Amniotic epithelial cell (primary cell): ENCODE results near the gene FSTL4.

Source experiments
- DNase-seq: peaks from one replicate; pipeline ENCODE4 v3.0.0-alpha.2; 2010; ENCODE audit warnings: low read depth

FSTL4 gene

GRCh38 chr5:133260715-133261114, 351.6 kb downstream of the FSTL4 start:
- no peak for DNase-seq

GRCh38 chr5:133259199-133259997, 352.9 kb downstream of the FSTL4 start:
- DNase-seq, result no peak

GRCh38 chr5:133257977-133258376, 354.4 kb downstream of the FSTL4 start:
- DNase-seq, result no peak

GRCh38 chr5:133256276-133256675, 356.1 kb downstream of the FSTL4 start:
- DNase-seq, result no peak

GRCh38 chr5:133254803-133255202, 357.5 kb downstream of the FSTL4 start:
- no peak for DNase-seq

GRCh38 chr5:133253671-133254070, 358.7 kb downstream of the FSTL4 start:
- no peak for DNase-seq

- DNase-seq, result no peak
Measured at GRCh38 chr5:133253070-133253469, 359.3 kb downstream of the FSTL4 start.

GRCh38 chr5:133252133-133252480, 360.2 kb downstream of the FSTL4 start:
- DNase-seq, result no peak

GRCh38 chr5:133251296-133252132, 360.8 kb downstream of the FSTL4 start:
- DNase-seq, result no peak

- DNase-seq, result no peak
Measured at GRCh38 chr5:133250527-133250926, 361.8 kb downstream of the FSTL4 start.

- peak; percentile 10 for DNase-seq
Measured at GRCh38 chr5:133249593-133249992, 362.7 kb downstream of the FSTL4 start.

GRCh38 chr5:133247881-133248624, 364.3 kb downstream of the FSTL4 start:
- DNase-seq, result peak; percentile 68

GRCh38 chr5:133247151-133247709, 365.1 kb downstream of the FSTL4 start:
- no peak for DNase-seq

- DNase-seq, result no peak
Measured at GRCh38 chr5:133246376-133247150, 365.8 kb downstream of the FSTL4 start.

- no peak for DNase-seq
Measured at GRCh38 chr5:133246053-133246370, 366.3 kb downstream of the FSTL4 start.

GRCh38 chr5:133245191-133246052, 366.9 kb downstream of the FSTL4 start:
- peak; percentile 80 for DNase-seq

- no peak for DNase-seq
Measured at GRCh38 chr5:133244242-133244641, 368.1 kb downstream of the FSTL4 start.

- DNase-seq, result no peak
Measured at GRCh38 chr5:133243196-133243595, 369.1 kb downstream of the FSTL4 start.

GRCh38 chr5:133242221-133242835, 370.0 kb downstream of the FSTL4 start:
- no peak for DNase-seq
